Mesodermal cell (in vitro differentiated cells): Measurements from ENCODE around the gene FAM110A.

Source experiments
- H3K27ac ChIP-seq: 2 replicates; pipeline ENCODE4 v1.7.0; 2013; ENCODE audit warnings: mild to moderate bottlenecking, low read depth, low read length, moderate library complexity; ENCODE audit not compliant: severe bottlenecking
- H3K36me3 ChIP-seq: 2 replicates; pipeline ENCODE4 v1.7.1; 2013; ENCODE audit warnings: mild to moderate bottlenecking, low read length, moderate library complexity; ENCODE audit not compliant: control insufficient read depth, insufficient read depth
- H3K4me1 ChIP-seq: one replicate; pipeline ENCODE4 v1.7.1; 2013; ENCODE audit warnings: mild to moderate bottlenecking, low read length; ENCODE audit not compliant: insufficient read depth, control insufficient read depth, poor library complexity, severe bottlenecking
- H3K4me3 ChIP-seq: 2 replicates; pipeline ENCODE4 v1.7.0; 2013; ENCODE audit warnings: low read length, control low read depth, mild to moderate bottlenecking; ENCODE audit not compliant: insufficient read depth, poor library complexity, severe bottlenecking; ENCODE audit errors: extremely low read depth
- H3K9me3 ChIP-seq: 2 replicates; pipeline ENCODE4 v1.7.1; 2013; ENCODE audit warnings: mild to moderate bottlenecking, low read length, moderate library complexity; ENCODE audit not compliant: control insufficient read depth
- WGBS, 2 experiments: methylation state at CpG; one replicate each; pipeline ENCODE4 v1.1.5; 2013; ENCODE audit warnings: missing lambda C conversion rate in 2 of 2; ENCODE audit not compliant: insufficient coverage in 2 of 2; 5-methylcytosine and 5-hydroxymethylcytosine counted together

FAM110A gene

GRCh38 chr20:875115-875514 lies 41.6 kb downstream of the FAM110A start:
- no peak overlapping the region for H3K4me3 ChIP-seq
- no peak overlapping the region for H3K27ac ChIP-seq
- WGBS, 2 experiments: 81 to 92% methylated on average over 4 of the region's 4 CpGs
- H3K4me1 ChIP-seq: no peaks in the 10 kb centered on the region
- H3K9me3 ChIP-seq: no peaks in the 10 kb centered on the region
- no peaks in the 10 kb centered on the region for H3K36me3 ChIP-seq

GRCh38 chr20:877814-878213 lies 44.3 kb downstream of the FAM110A start:
- H3K4me1 ChIP-seq: peaks cover 5% of the 10 kb centered on the region
- 84 to 89% methylated on average over 4 to 7 of the region's 7 CpGs for WGBS, 2 experiments
- no peaks in the 10 kb centered on the region for H3K9me3 ChIP-seq
- H3K4me3 ChIP-seq: no peak overlapping the region
- H3K27ac ChIP-seq: no peak overlapping the region
- no peaks in the 10 kb centered on the region for H3K36me3 ChIP-seq

DNA sequence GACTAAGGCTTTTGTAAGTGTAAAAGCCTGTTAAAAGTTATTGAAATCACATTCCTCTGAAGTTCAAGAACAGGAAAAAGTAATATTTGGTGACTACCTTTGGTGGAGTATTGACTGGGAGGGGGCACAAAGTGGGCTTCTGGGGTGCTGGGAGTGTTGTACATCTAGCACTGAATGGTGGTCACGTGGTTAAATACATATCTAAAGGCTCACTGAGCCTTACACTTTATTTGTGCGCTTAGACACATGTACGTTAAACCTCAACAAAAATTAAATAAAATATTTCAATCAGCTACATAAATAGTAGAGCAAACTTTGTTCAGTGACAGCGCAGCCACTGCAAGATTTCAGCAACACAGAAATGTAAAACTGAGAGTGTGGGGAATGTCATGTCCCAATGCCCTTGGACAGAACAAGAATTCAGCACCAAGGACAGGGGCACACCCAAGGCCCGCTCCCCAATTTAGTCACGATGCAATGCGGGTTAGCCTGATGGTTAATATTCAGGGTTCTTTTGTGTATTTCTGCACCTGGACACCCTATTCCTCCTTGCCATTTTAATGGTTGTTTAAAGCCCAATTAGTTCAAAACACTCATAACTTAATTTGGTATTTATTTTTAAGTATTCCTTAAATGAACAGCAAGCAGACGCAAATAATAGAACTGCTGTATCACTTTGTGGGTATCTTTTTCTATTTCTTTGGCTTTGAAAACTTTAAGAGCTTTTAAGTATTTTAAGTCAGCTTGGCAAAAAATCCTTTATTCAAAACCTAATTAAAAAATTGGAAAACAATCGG lies 45.2 kb downstream of the FAM110A start:
- WGBS, 2 experiments: 39 to 49% methylated on average over 5 of the region's 9 CpGs
- H3K4me3 ChIP-seq: no peak overlapping the region
- peaks cover 5% of the 10 kb centered on the region for H3K4me1 ChIP-seq
- H3K9me3 ChIP-seq: no peaks in the 10 kb centered on the region
- no peak overlapping the region for H3K27ac ChIP-seq
- H3K36me3 ChIP-seq: no peaks in the 10 kb centered on the region

- WGBS, 2 experiments: 67 to 81% methylated on average over 4 of the region's 4 CpGs
- no peak overlapping the region for H3K27ac ChIP-seq
- no peak overlapping the region for H3K4me3 ChIP-seq
- H3K36me3 ChIP-seq: no peaks in the 10 kb centered on the region
- peaks cover 5% of the 10 kb centered on the region for H3K4me1 ChIP-seq
- H3K9me3 ChIP-seq: no peaks in the 10 kb centered on the region
These were observed 46.1 kb downstream of the FAM110A start for GRCh38 chr20:879626-880025.

GRCh38 chr20:881051-881782 lies 47.7 kb downstream of the FAM110A start:
- Histone ChIP-seq H3K4me3 (no peak overlapping the region), H3K36me3 (no peaks in the 10 kb centered on the region), H3K4me1 (peaks cover 5% of the 10 kb centered on the region), H3K27ac (no peak overlapping the region), H3K9me3 (no peaks in the 10 kb centered on the region)
- WGBS, 2 experiments: 73 to 79% methylated on average over 8 to 10 of the region's 10 CpGs

DNA sequence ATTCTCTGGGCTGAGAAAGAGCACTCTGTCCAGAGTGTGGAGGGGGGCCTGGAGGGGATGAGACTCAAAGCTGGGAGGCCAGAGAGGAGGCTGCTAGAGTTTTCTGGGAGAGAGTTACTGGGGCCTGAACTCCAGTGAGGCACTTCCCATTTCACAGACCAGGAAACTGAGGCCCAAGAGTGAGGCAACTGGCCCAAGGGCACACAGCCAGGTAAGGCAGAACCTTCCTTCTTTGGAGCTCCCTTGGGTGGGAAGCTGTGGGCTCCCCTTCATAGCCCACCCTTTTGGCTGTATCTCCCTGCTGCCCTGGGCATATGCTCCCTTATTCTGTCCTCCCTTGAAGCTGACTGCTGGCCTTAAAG lies 48.2 kb downstream of the FAM110A start:
- Histone ChIP-seq H3K27ac (no peak overlapping the region), H3K9me3 (no peaks in the 10 kb centered on the region), H3K4me1 (peaks cover 5% of the 10 kb centered on the region), H3K4me3 (no peak overlapping the region), H3K36me3 (no peaks in the 10 kb centered on the region)

DNA sequence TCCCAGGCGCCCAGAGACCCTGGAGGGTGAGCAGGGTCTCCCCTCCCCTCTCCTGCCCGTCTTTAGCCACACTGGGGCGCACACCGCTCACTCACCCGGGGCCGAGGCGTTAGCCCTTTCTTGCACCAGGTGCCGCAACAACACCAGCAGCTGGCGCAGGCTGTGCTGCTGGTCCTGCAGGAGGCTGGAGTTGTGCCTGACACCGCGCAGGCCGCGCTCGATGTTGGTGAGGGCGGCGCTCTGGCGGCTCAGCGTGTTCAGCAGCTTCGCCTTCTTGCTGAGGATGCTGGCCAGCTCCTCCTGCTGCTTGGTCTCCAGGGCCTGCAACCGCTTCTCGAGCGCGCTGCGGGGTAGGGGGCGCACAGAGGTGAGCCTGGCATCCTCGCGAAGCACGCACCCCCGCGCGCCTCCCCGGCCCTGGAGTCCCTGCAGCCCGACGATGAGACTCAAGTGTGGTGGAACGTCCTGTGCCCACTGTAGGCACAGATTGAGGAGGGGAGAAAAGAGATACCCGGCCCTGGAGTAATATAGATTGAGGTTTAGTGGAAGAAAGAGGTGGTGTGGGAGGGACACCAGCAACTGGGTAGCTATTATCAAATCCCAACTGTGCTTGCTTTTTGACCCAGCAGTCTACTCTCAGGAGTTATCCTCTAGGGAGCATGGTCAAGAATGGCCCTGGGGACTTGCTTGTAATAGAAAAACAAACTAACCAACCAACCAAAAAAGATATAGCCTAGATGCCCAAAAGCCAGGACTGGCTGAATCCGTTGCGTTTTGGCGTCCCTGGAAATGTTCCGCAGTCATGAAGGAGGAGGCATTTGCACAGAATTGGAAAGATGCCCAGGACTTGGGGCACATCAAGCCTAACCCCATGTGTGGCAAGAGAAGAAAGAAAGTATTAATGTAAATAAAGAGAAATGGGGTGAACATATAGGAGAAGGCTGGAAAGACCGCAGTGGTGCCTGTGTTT lies 51.8 kb downstream of the FAM110A start:
- Histone ChIP-seq H3K4me1 (peaks cover 5% of the 10 kb centered on the region), H3K36me3 (no peaks in the 10 kb centered on the region), H3K4me3 (no peak overlapping the region), H3K9me3 (no peaks in the 10 kb centered on the region), H3K27ac (no peak overlapping the region)
- 17 to 20% methylated on average over 24 to 40 of the region's 41 CpGs for WGBS, 2 experiments

- Histone ChIP-seq H3K4me1 (no peaks in the 10 kb centered on the region), H3K9me3 (no peaks in the 10 kb centered on the region), H3K36me3 (no peaks in the 10 kb centered on the region), H3K4me3 (no peak overlapping the region), H3K27ac (no peak overlapping the region)
- WGBS, 2 experiments: 67% methylated on average over 1 of the region's 2 CpGs; no CpG with 5 or more reads in 1 of the 2 experiments
These were observed 53.6 kb downstream of the FAM110A start for GRCh38 chr20:887137-887536.

GRCh38 chr20:888057-888456 lies 54.5 kb downstream of the FAM110A start:
- no peaks in the 10 kb centered on the region for H3K36me3 ChIP-seq
- H3K4me1 ChIP-seq: no peaks in the 10 kb centered on the region
- no peaks in the 10 kb centered on the region for H3K9me3 ChIP-seq
- no peak overlapping the region for H3K4me3 ChIP-seq
- WGBS, 2 experiments: 81 to 94% methylated on average over 2 of the region's 2 CpGs
- H3K27ac ChIP-seq: no peak overlapping the region

DNA sequence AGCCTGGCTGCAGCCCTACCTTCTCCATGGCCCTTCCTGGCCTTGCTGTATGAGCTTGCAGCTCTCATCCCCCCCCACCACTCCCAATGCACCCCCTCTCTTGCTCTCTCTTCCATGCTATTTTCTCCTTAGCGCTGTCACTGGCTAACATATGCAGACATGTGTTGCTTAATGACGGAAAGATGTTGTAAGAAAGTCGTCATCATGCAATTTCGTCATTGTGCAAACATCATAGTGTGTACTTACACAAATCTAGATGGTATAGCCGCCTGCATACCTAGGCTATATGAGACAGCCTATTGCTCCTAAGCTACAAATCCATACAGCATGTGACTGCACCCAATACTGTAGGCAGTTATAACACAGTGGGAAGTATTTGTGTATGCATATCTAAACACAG lies 55.6 kb downstream of the FAM110A start:
- WGBS, 2 experiments: 76 to 100% methylated on average over 3 of the region's 5 CpGs
- no peak overlapping the region for H3K27ac ChIP-seq
- no peak overlapping the region for H3K4me3 ChIP-seq
- H3K4me1 ChIP-seq: no peaks in the 10 kb centered on the region
- no peaks in the 10 kb centered on the region for H3K9me3 ChIP-seq
- no peaks in the 10 kb centered on the region for H3K36me3 ChIP-seq
